Esophagus squamous epithelium (tissue), 4 donors: ENCODE results near the gene CBLB.

Source experiments
- POLR2A ChIP-seq, 4 donors: fragments of 450-650 bp; IDR thresholded peaks; one replicate each; pipeline ENCODE4 v1.6.1; 2017; ENCODE audit warnings: antibody characterized with exemption in 4 of 4, mild to moderate bottlenecking in 4 of 4, moderate library complexity in 3 of 4
- TF ChIP-seq, protein P1 (sequence below), 6 experiments: fragments of 450-650 bp in 4 of 6; fragments of 200-600 bp in 2 of 6; sonication (generic) in 2 of 6; IDR thresholded peaks; one replicate each; pipeline ENCODE4 v1.5.1; 2016 to 2019; ENCODE audit warnings: antibody characterized with exemption in 6 of 6, mild to moderate bottlenecking in 4 of 6, moderate library complexity in 4 of 6

DNA sequence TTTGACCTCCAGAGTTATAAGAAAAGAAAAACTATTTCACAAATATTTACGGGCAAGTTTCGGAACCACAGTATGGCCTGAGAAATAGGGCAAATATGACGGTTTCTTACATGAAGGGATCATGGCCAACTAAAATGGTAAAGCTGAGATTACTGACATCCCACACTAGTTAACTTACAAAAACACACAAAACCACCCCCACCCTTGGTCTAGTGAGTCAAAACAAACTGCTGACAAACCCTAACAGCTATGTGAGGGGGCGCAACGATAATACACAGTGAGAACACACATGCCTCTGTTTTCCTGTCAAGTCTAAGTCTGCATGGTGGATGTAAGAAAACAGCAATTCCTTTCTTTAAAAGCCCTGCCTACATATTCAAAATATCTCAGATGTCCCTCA is 32.3 kb downstream of the CBLB start:
- TF ChIP-seq POLR2A (IDR thresholded peaks at IDR 0.05), result no peak
- TF ChIP-seq, protein P1, sequence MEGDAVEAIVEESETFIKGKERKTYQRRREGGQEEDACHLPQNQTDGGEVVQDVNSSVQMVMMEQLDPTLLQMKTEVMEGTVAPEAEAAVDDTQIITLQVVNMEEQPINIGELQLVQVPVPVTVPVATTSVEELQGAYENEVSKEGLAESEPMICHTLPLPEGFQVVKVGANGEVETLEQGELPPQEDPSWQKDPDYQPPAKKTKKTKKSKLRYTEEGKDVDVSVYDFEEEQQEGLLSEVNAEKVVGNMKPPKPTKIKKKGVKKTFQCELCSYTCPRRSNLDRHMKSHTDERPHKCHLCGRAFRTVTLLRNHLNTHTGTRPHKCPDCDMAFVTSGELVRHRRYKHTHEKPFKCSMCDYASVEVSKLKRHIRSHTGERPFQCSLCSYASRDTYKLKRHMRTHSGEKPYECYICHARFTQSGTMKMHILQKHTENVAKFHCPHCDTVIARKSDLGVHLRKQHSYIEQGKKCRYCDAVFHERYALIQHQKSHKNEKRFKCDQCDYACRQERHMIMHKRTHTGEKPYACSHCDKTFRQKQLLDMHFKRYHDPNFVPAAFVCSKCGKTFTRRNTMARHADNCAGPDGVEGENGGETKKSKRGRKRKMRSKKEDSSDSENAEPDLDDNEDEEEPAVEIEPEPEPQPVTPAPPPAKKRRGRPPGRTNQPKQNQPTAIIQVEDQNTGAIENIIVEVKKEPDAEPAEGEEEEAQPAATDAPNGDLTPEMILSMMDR (IDR thresholded peaks at IDR 0.05), result no peak
